Stimulated activated CD8-positive, alpha-beta memory T cell treated with anti-CD3 and anti-CD28 coated beads, Interleukin-15, amount 100 ng/mL, for 24 hours (primary cell): ENCODE measurements around the gene SRSF9.
"Not testable (repeated sequence)": the region's sequence is repeated elsewhere in the genome, so short reads cannot be mapped to it uniquely, and the experiment has no call there.

Source experiments
- DNase-seq: peaks from one replicate; pipeline ENCODE4 v3.0.0-alpha.2; 2020; ENCODE audit warnings: low read depth

SRSF9 gene

GRCh38 chr12:120447992-120448391 is 21.6 kb downstream of the SRSF9 start:
- no peak for DNase-seq

GRCh38 chr12:120446844-120447178 is 22.7 kb downstream of the SRSF9 start:
- not testable (repeated sequence) for DNase-seq

- DNase-seq = peak; percentile 88
These were observed 23.4 kb downstream of the SRSF9 start, which contains the start of the genes GATC and TRIAP1 for GRCh38 chr12:120445911-120446843. Gene GATC, plus strand, starts transcription at chr12:120446444. Its CDS starts 37 bp downstream, at chr12:120446481. Gene TRIAP1, minus strand, starts transcription at chr12:120446384. Its CDS starts 12 bp downstream, at chr12:120446372.

GRCh38 chr12:120444676-120445075 is 24.9 kb downstream of the SRSF9 start:
- DNase-seq = no peak

GRCh38 chr12:120439646-120440247 is 29.8 kb downstream of the SRSF9 start:
- peak; percentile 26 for DNase-seq

- no peak for DNase-seq
These were observed 30.9 kb downstream of the SRSF9 start for GRCh38 chr12:120438495-120439198.

- peak; percentile 89 for DNase-seq
These were observed 31.6 kb downstream of the SRSF9 start, which contains the start of gene COX6A1 for GRCh38 chr12:120437735-120438494. Gene COX6A1, plus strand, starts transcription at chr12:120438113. Its CDS starts 14 bp downstream, at chr12:120438127.

GRCh38 chr12:120432772-120433525 is 36.6 kb downstream of the SRSF9 start:
- DNase-seq = no peak

- DNase-seq = no peak
These were observed 40.2 kb downstream of the SRSF9 start for GRCh38 chr12:120429368-120429767.

- no peak for DNase-seq
These were observed 40.8 kb downstream of the SRSF9 start for GRCh38 chr12:120428597-120429229.

- DNase-seq = no peak
These were observed 43.8 kb downstream of the SRSF9 start for GRCh38 chr12:120425797-120426196.

GRCh38 chr12:120422892-120423456 is 46.6 kb downstream of the SRSF9 start:
- DNase-seq = no peak

GRCh38 chr12:120421701-120422100 is 47.8 kb downstream of the SRSF9 start:
- no peak for DNase-seq

- DNase-seq = no peak
These were observed 51.5 kb downstream of the SRSF9 start for GRCh38 chr12:120417917-120418580.

- no peak for DNase-seq
These were observed 52.9 kb downstream of the SRSF9 start for GRCh38 chr12:120416490-120417216.

GRCh38 chr12:120413901-120414695 is 55.5 kb downstream of the SRSF9 start:
- no peak for DNase-seq

- no peak for DNase-seq
These were observed 57.1 kb downstream of the SRSF9 start for GRCh38 chr12:120412421-120412820.
